ENCODE results near the gene CFAP77.

Gene CFAP77

GRCh38 chr9:132487980-132488535, 78.0 kb downstream of the CFAP77 start:
- Mint-ChIP-seq H3K4me1 (peaks cover 4% of the 10 kb centered on the region), H3K27me3 (ENCODE audit: low read depth) (peaks cover 74% of the 10 kb centered on the region), H3K36me3 (ENCODE audit: low read depth) (no peaks in the 10 kb centered on the region), H3K4me3 (no peak overlapping the region), H3K27ac (no peak overlapping the region), H3K9me3 (peaks cover 14% of the 10 kb centered on the region)
- no peak for TF ChIP-seq CTCF (IDR thresholded peaks at IDR 0.05; ENCODE audit: unreplicated experiment in 3 of 3)

GRCh38 chr9:132488626-132489025, 78.6 kb downstream of the CFAP77 start:
- no peak overlapping the region for H3K27ac Mint-ChIP-seq
- H3K4me3 Mint-ChIP-seq = no peak overlapping the region
- TF ChIP-seq CTCF (IDR thresholded peaks at IDR 0.05; ENCODE audit: unreplicated experiment in 3 of 3) = no peak
- H3K27me3 Mint-ChIP-seq (ENCODE audit: low read depth) = peaks cover 69% of the 10 kb centered on the region
- no peaks in the 10 kb centered on the region for H3K36me3 Mint-ChIP-seq (ENCODE audit: low read depth)
- peaks cover 18% of the 10 kb centered on the region for H3K9me3 Mint-ChIP-seq
- peaks cover 4% of the 10 kb centered on the region for H3K4me1 Mint-ChIP-seq

DNA sequence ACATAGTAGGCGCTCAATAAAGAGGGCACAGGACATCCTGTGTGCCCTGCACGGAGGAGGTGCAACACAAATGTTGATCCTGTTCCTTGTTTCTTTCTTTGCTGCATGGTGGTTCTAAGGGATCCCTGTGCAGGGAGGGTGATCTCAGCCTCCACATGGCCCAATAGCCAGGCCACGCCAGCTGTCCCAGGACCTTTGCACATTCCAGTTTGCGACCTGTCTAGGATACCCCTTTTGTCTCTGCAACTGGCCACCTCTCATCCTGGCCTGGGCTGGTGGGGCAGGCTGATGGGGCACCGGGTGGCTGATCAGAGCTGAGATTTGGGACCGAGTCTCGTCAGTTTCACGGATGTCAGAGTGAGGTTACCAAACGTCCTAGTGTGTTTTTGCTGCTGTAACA, 79.5 kb downstream of the CFAP77 start:
- H3K27me3 Mint-ChIP-seq (ENCODE audit: low read depth) = peaks cover 64% of the 10 kb centered on the region
- H3K27ac Mint-ChIP-seq = no peak overlapping the region
- TF ChIP-seq CTCF (IDR thresholded peaks at IDR 0.05; ENCODE audit: unreplicated experiment in 3 of 3) = no peak
- H3K36me3 Mint-ChIP-seq (ENCODE audit: low read depth) = peaks cover 3% of the 10 kb centered on the region
- peaks cover 4% of the 10 kb centered on the region for H3K4me1 Mint-ChIP-seq
- no peak overlapping the region for H3K4me3 Mint-ChIP-seq
- H3K9me3 Mint-ChIP-seq = peaks cover 21% of the 10 kb centered on the region

GRCh38 chr9:132494857-132495256, 84.8 kb downstream of the CFAP77 start:
- no peak overlapping the region for H3K4me3 Mint-ChIP-seq
- peaks cover 3% of the 10 kb centered on the region for H3K36me3 Mint-ChIP-seq (ENCODE audit: low read depth)
- TF ChIP-seq CTCF (IDR thresholded peaks at IDR 0.05; ENCODE audit: unreplicated experiment in 3 of 3) = no peak
- H3K27ac Mint-ChIP-seq = no peak overlapping the region
- peaks cover 30% of the 10 kb centered on the region for H3K27me3 Mint-ChIP-seq (ENCODE audit: low read depth)
- H3K4me1 Mint-ChIP-seq = no peaks in the 10 kb centered on the region
- peaks cover 19% of the 10 kb centered on the region for H3K9me3 Mint-ChIP-seq

- Mint-ChIP-seq H3K27ac (no peak overlapping the region), H3K36me3 (ENCODE audit: low read depth) (peaks cover 3% of the 10 kb centered on the region), H3K4me1 (no peaks in the 10 kb centered on the region), H3K4me3 (no peak overlapping the region), H3K27me3 (ENCODE audit: low read depth) (peaks cover 26% of the 10 kb centered on the region), H3K9me3 (peaks cover 10% of the 10 kb centered on the region)
- no peak for TF ChIP-seq CTCF (IDR thresholded peaks at IDR 0.05; ENCODE audit: unreplicated experiment in 3 of 3)
These were observed 87.7 kb downstream of the CFAP77 start for GRCh38 chr9:132497731-132498130.

GRCh38 chr9:132498531-132499210, 88.7 kb downstream of the CFAP77 start:
- Mint-ChIP-seq H3K4me3 (no peak overlapping the region), H3K4me1 (no peaks in the 10 kb centered on the region), H3K36me3 (ENCODE audit: low read depth) (peaks cover 3% of the 10 kb centered on the region), H3K9me3 (peaks cover 2% of the 10 kb centered on the region), H3K27me3 (ENCODE audit: low read depth) (peaks cover 32% of the 10 kb centered on the region), H3K27ac (no peak overlapping the region)
- no peak for TF ChIP-seq CTCF (IDR thresholded peaks at IDR 0.05; ENCODE audit: unreplicated experiment in 3 of 3)
